PC-3 (cell line): ENCODE data around the gene WDR7. TPM values are rescaled to one million over a fixed set of nuclear protein-coding genes. Genes with fewer than 3 reads are reported as not detected.

Source experiments
- ATAC-seq: fragments of 200-7000 bp; cut with Tn5 transposase; 2 replicates; pipeline ENCODE4 v1.9.1; 2020; ENCODE audit warnings: mild to moderate bottlenecking, moderate library complexity
- BruUV-seq: library from RNA; stranded (reverse); fragments of 400-500 nt; replicated peaks from 2 replicates; lab custom pipeline; 2021; lab: Mats Ljungman, UMichigan
- CTCF ChIA-PET: fragments of 300-600 bp; sonication (Branson Sonifier 250); formaldehyde crosslinking; loops from one replicate; lab custom pipeline; 2022; ENCODE audit warnings: antibody characterized with exemption; lab: Charles Lee
- POLR2A ChIA-PET: fragments of 300-600 bp; sonication (Branson Sonifier 250); formaldehyde crosslinking; loops from one replicate; lab custom pipeline; 2022; ENCODE audit warnings: antibody characterized with exemption; ENCODE audit not compliant: unreplicated experiment; lab: Charles Lee
- DNase-seq: peaks from one replicate; pipeline ENCODE4 v3.0.0-alpha.2; 2015
- H2AFZ ChIP-seq: fragments of 300-600 bp; sonication (generic); 2 replicates; pipeline ENCODE4 v1.6.0; 2016; ENCODE audit warnings: antibody characterized with exemption, low read length
- H3F3A ChIP-seq: fragments of 300-600 bp; sonication (generic); one replicate; pipeline ENCODE4 v1.6.0; 2017; ENCODE audit warnings: antibody characterized with exemption, low read length, control low read depth, mild to moderate bottlenecking; ENCODE audit not compliant: unreplicated experiment
- H3K27ac ChIP-seq: fragments of 300-600 bp; sonication (generic); 2 replicates; pipeline ENCODE4 v1.5.1; 2016; ENCODE audit warnings: mild to moderate bottlenecking, low read length
- H3K27me3 ChIP-seq: fragments of 300-600 bp; sonication (generic); 2 replicates; pipeline ENCODE4 v1.6.1; 2016; ENCODE audit warnings: low read length, mixed read lengths
- H3K36me3 ChIP-seq: fragments of 300-600 bp; sonication (generic); 2 replicates; pipeline ENCODE4 v1.6.1; 2016; ENCODE audit warnings: low read depth, mixed run types, low read length, mixed read lengths
- H3K4me1 ChIP-seq: fragments of 300-600 bp; sonication (generic); 2 replicates; pipeline ENCODE4 v1.5.1; 2016; ENCODE audit warnings: low read length; ENCODE audit not compliant: insufficient read depth
- H3K4me2 ChIP-seq: fragments of 300-600 bp; sonication (generic); 2 replicates; pipeline ENCODE4 v1.6.0; 2016; ENCODE audit warnings: low read length
- H3K4me3 ChIP-seq: fragments of 300-600 bp; sonication (generic); 2 replicates; pipeline ENCODE4 v1.5.1; 2016; ENCODE audit warnings: mild to moderate bottlenecking, low read length, mixed read lengths
- H3K79me2 ChIP-seq: fragments of 300-600 bp; sonication (generic); 2 replicates; pipeline ENCODE4 v1.6.1; 2017; ENCODE audit warnings: low read length, mixed read lengths
- H3K9ac ChIP-seq: fragments of 300-600 bp; sonication (generic); 2 replicates; pipeline ENCODE4 v1.6.0; 2016; ENCODE audit warnings: mild to moderate bottlenecking, low read length
- H3K9me2 ChIP-seq: fragments of 300-600 bp; sonication (generic); replicated peaks from 2 replicates; pipeline ENCODE4 v1.6.1; 2016; ENCODE audit warnings: mixed run types, low read length, mixed read lengths
- H3K9me3 ChIP-seq: fragments of 300-600 bp; sonication (generic); 2 replicates; pipeline ENCODE4 v1.6.1; 2016; ENCODE audit warnings: low read length, mixed read lengths
- H4K20me1 ChIP-seq: fragments of 300-600 bp; sonication (generic); 2 replicates; pipeline ENCODE4 v1.6.1; 2016; ENCODE audit warnings: low read length, mixed read lengths
- CTCF ChIP-seq: fragments of 300-600 bp; sonication (generic); conservative IDR thresholded peaks from 2 replicates; pipeline ENCODE4 v1.5.1; 2017; ENCODE audit warnings: antibody characterized with exemption, low read depth, mild to moderate bottlenecking, low read length
- EZH2 ChIP-seq: fragments of 300-600 bp; sonication (generic); IDR thresholded peaks from one replicate; pipeline ENCODE4 v1.6.1; 2017; ENCODE audit warnings: antibody characterized with exemption, mild to moderate bottlenecking, low read length; ENCODE audit not compliant: unreplicated experiment
- EZH2phosphoT487 ChIP-seq: fragments of 300-600 bp; sonication (generic); IDR thresholded peaks from 2 replicates; pipeline ENCODE4 v1.6.1; 2018; ENCODE audit warnings: mild to moderate bottlenecking, antibody characterized with exemption, low read length, borderline replicate concordance
- intact Hi-C: fragments of 100-400 bp; cut with micrococcal nuclease; formaldehyde crosslinking; loops from 2 replicates; pipeline ENCODE4 v1.9.0; 2023
- total RNA-seq: library from RNA; depleted of rRNA; stranded (reverse); fragments of >200 nt; gene quantifications from 2 replicates; pipeline ENCODE4 v1.2.3, GENCODE V29; 2014

The WDR7 gene
- total RNA-seq, 1 experiment from 2014 or later = 16.0 TPM

GRCh38 chr18:56873441-56874140 is 222.4 kb downstream of the WDR7 start:
- TF ChIP-seq EZH2 (no peak), CTCF (no peak), EZH2phosphoT487 (no peak)
- H4K20me1 ChIP-seq = no peaks in the 10 kb centered on the region
- H3K9ac ChIP-seq = no peak overlapping the region
- ChIA-PET CTCF (no interaction called here), POLR2A (no interaction called here)
- DNase-seq (no peak), ATAC-seq (no peak)
- H3K9me3 ChIP-seq = no peaks in the 10 kb centered on the region
- H3F3A ChIP-seq = no peaks in the 10 kb centered on the region
- H2AFZ ChIP-seq = no peak overlapping the region
- no peaks in the 10 kb centered on the region for H3K4me1 ChIP-seq
- H3K27ac ChIP-seq = no peak overlapping the region
- BruUV-seq = no TSS peak
- intact Hi-C loops = no loop called here
- no peaks in the 10 kb centered on the region for H3K9me2 ChIP-seq
- no peak overlapping the region for H3K4me3 ChIP-seq
- no peaks in the 10 kb centered on the region for H3K27me3 ChIP-seq
- no peaks in the 10 kb centered on the region for H3K79me2 ChIP-seq
- no peak overlapping the region for H3K4me2 ChIP-seq
- H3K36me3 ChIP-seq = no peaks in the 10 kb centered on the region

- no peak overlapping the region for H3K4me3 ChIP-seq
- ATAC-seq (no peak), DNase-seq (no peak)
- no peak overlapping the region for H3K9ac ChIP-seq
- TF ChIP-seq EZH2phosphoT487 (no peak), CTCF (no peak), EZH2 (no peak)
- no peaks in the 10 kb centered on the region for H3K27me3 ChIP-seq
- H3K4me2 ChIP-seq = no peak overlapping the region
- no peaks in the 10 kb centered on the region for H3K9me2 ChIP-seq
- H3K79me2 ChIP-seq = no peaks in the 10 kb centered on the region
- CTCF ChIA-PET = no interaction called here
- no peak overlapping the region for H3K27ac ChIP-seq
- no peak overlapping the region for H2AFZ ChIP-seq
- BruUV-seq = no TSS peak
- POLR2A ChIA-PET = no interaction called here
- no peaks in the 10 kb centered on the region for H3K9me3 ChIP-seq
- intact Hi-C loops = no loop called here
- no peaks in the 10 kb centered on the region for H3K4me1 ChIP-seq
- no peaks in the 10 kb centered on the region for H3F3A ChIP-seq
- no peaks in the 10 kb centered on the region for H3K36me3 ChIP-seq
- no peaks in the 10 kb centered on the region for H4K20me1 ChIP-seq
Measured at GRCh38 chr18:56878711-56879110, 227.6 kb downstream of the WDR7 start.

GRCh38 chr18:56884511-56884910 is 233.4 kb downstream of the WDR7 start:
- ChIA-PET POLR2A (no interaction called here), CTCF (no interaction called here)
- no peak overlapping the region for H3K4me2 ChIP-seq

More at GRCh38 chr18:56884511-56884910, 233.4 kb downstream of the WDR7 start:
- no peaks in the 10 kb centered on the region for H3K9me3 ChIP-seq
- no peaks in the 10 kb centered on the region for H3K36me3 ChIP-seq
- no peak overlapping the region for H3K9ac ChIP-seq
- H3K27ac ChIP-seq = no peak overlapping the region
- no peak for DNase-seq
- H3K27me3 ChIP-seq = no peaks in the 10 kb centered on the region
- BruUV-seq = no TSS peak
- no peaks in the 10 kb centered on the region for H3K79me2 ChIP-seq
- no peak overlapping the region for H2AFZ ChIP-seq
- no peaks in the 10 kb centered on the region for H3K9me2 ChIP-seq
- H4K20me1 ChIP-seq = no peaks in the 10 kb centered on the region
- H3K4me3 ChIP-seq = no peak overlapping the region
- no peak for ATAC-seq
- H3F3A ChIP-seq = no peaks in the 10 kb centered on the region
- TF ChIP-seq CTCF (no peak), EZH2 (no peak), EZH2phosphoT487 (no peak)
- intact Hi-C loops = no loop called here
- peaks cover 2% of the 10 kb centered on the region; the same call in 1 of the 2 replicates for H3K4me1 ChIP-seq
